Neural cell (in vitro differentiated cells): ENCODE data around the gene SMLR1. TPM values are rescaled to one million over a fixed set of nuclear protein-coding genes. Genes with fewer than 3 reads are reported as not detected.

Source experiments
- H2AFZ ChIP-seq: fragments of 200-600, 300-800 bp; sonication (generic), shearing (Covaris generic); 2 replicates; pipeline ENCODE4 v1.6.0; 2014; ENCODE audit warnings: low read depth, mild to moderate bottlenecking, antibody characterized with exemption, low read length, moderate library complexity
- H3F3A ChIP-seq: fragments of 200-600 bp; shearing (Covaris generic); 2 replicates; pipeline ENCODE4 v1.6.1; 2016; ENCODE audit warnings: mild to moderate bottlenecking, moderate library complexity, mixed read lengths, antibody characterized with exemption, low read length; ENCODE audit not compliant: insufficient read depth, poor library complexity, severe bottlenecking
- H3K27ac ChIP-seq: fragments of 200-600, 300-800 bp; sonication (generic), shearing (Covaris generic); 2 replicates; pipeline ENCODE4 v1.5.1; 2014; ENCODE audit warnings: mild to moderate bottlenecking, low read length, moderate library complexity
- H3K27me3 ChIP-seq: fragments of 300-800, 200-600 bp; sonication (generic), shearing (Covaris generic); 2 replicates; pipeline ENCODE4 v1.6.0; 2014; ENCODE audit warnings: mild to moderate bottlenecking, low read depth, low read length, moderate library complexity; ENCODE audit not compliant: insufficient read depth
- H3K36me3 ChIP-seq: fragments of 300-800, 200-600 bp; sonication (generic), shearing (Covaris generic); 2 replicates; pipeline ENCODE4 v1.5.1; 2014; ENCODE audit warnings: mild to moderate bottlenecking, antibody characterized with exemption, low read length, moderate library complexity; ENCODE audit not compliant: insufficient read depth
- H3K4me2 ChIP-seq: fragments of 300-800, 200-600 bp; sonication (generic), shearing (Covaris generic); 2 replicates; pipeline ENCODE4 v1.6.0; 2014; ENCODE audit warnings: mild to moderate bottlenecking, low read length
- H3K4me3 ChIP-seq: fragments of 300-800, 200-600 bp; sonication (generic), shearing (Covaris generic); 2 replicates; pipeline ENCODE4 v1.5.1; 2014; ENCODE audit warnings: mild to moderate bottlenecking, low read length, moderate library complexity
- H3K79me2 ChIP-seq: fragments of 200-600 bp; shearing (Covaris generic); replicated peaks from 2 replicates; pipeline ENCODE4 v1.6.0; 2014; ENCODE audit warnings: mild to moderate bottlenecking, low read length, moderate library complexity; ENCODE audit not compliant: insufficient read depth
- H3K9ac ChIP-seq: fragments of 300-800, 200-600 bp; sonication (generic), shearing (Covaris generic); 2 replicates; pipeline ENCODE4 v1.6.1; 2016; ENCODE audit warnings: mild to moderate bottlenecking, low read length, mixed read lengths
- H3K9me2 ChIP-seq: fragments of 200-600 bp; shearing (Covaris generic); 2 replicates; pipeline ENCODE4 v1.6.1; 2016; ENCODE audit warnings: mild to moderate bottlenecking, low read length, mixed read lengths; ENCODE audit not compliant: insufficient read depth
- H3K9me3 ChIP-seq: fragments of 200-600, 300-800 bp; sonication (generic), shearing (Covaris generic); 2 replicates; pipeline ENCODE4 v1.6.1; 2016; ENCODE audit warnings: mild to moderate bottlenecking, mixed run types, low read length, moderate library complexity, mixed read lengths
- H4K20me1 ChIP-seq: fragments of 200-600 bp; shearing (Covaris generic); 2 replicates; pipeline ENCODE4 v1.6.1; 2016; ENCODE audit warnings: mild to moderate bottlenecking, mixed run types; ENCODE audit not compliant: insufficient read depth
- EP300 ChIP-seq: fragments of 450-650 bp; conservative IDR thresholded peaks from 2 replicates; pipeline ENCODE4 v1.6.1; 2014; ENCODE audit warnings: antibody characterized with exemption, mild to moderate bottlenecking, moderate library complexity; ENCODE audit not compliant: poor library complexity, severe bottlenecking
- EZH2 ChIP-seq: fragments of 200-600, 300-800 bp; shearing (Covaris generic), sonication (generic); IDR thresholded peaks from 2 replicates; pipeline ENCODE4 v1.6.1; 2014; ENCODE audit warnings: antibody characterized with exemption, low read length, borderline replicate concordance, mild to moderate bottlenecking; ENCODE audit not compliant: insufficient read depth, poor library complexity, severe bottlenecking
- MXI1 ChIP-seq: fragments of 450-650 bp; conservative IDR thresholded peaks from 2 replicates; pipeline ENCODE4 v1.6.1; 2014; ENCODE audit warnings: antibody characterized with exemption, mild to moderate bottlenecking; ENCODE audit not compliant: poor library complexity, severe bottlenecking
- POLR2AphosphoS5 ChIP-seq: IDR thresholded peaks from 2 replicates; pipeline ENCODE4 v1.6.1; 2012
- RAD21 ChIP-seq: fragments of 450-650 bp; conservative IDR thresholded peaks from 2 replicates; pipeline ENCODE4 v1.6.1; 2014; ENCODE audit warnings: antibody characterized with exemption, mild to moderate bottlenecking, moderate library complexity
- SMC3 ChIP-seq: fragments of 450-650 bp; conservative IDR thresholded peaks from 2 replicates; pipeline ENCODE4 v1.6.1; 2014; ENCODE audit warnings: antibody characterized with exemption, mild to moderate bottlenecking, moderate library complexity; ENCODE audit not compliant: poor library complexity
- TAF1 ChIP-seq: IDR thresholded peaks from 2 replicates; pipeline ENCODE4 v1.6.1; 2012; ENCODE audit warnings: low read depth
- polyA plus RNA-seq: library from polyadenylated mRNA; depleted of rRNA; stranded (reverse); fragments of >200 nt; gene quantifications from 2 replicates; pipeline ENCODE4 v1.2.3, GENCODE V29; 2014
- TF ChIP-seq, protein P1 (sequence below): IDR thresholded peaks from 2 replicates; pipeline ENCODE4 v1.6.1; 2012; ENCODE audit warnings: borderline replicate concordance
- TF ChIP-seq, protein P2 (sequence below): fragments of 450-650 bp; IDR thresholded peaks from 2 replicates; pipeline ENCODE4 v1.5.1; 2014; ENCODE audit warnings: antibody characterized with exemption, mild to moderate bottlenecking, moderate library complexity; ENCODE audit not compliant: poor library complexity, severe bottlenecking

The SMLR1 gene
- polyA plus RNA-seq, 1 donor from 2014 or later, result not detected

DNA sequence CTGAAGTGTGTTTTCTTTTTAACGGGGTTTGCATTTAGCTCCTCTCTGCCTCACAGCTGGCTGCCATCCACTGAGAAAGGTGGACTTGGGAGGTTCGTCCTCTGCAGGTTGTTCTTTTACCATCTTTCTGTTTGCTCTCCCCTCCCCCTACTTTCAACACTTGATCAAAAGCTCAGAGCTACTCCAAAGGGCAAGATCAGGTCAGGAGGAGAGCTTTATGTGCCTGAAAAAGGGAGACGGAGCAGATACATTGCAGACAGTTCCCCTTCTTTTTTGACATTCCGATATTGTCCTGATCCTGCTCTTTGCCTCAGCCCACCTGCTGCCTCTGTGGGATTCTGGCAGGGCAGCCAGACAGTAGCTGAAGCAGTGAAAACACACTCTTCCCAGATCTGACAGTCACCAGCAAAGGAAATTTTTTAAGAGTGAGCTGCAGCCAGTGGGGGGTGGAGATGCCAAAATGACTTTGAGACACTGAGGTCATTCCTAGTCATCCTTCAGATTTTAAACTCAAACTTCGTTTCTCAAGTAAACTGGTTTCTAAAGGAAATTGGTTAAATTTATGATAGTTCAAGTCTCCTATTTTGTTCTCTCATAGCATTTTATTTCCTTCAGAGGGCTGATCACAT, 26.5 kb downstream of the SMLR1 start:
- Histone ChIP-seq H3K4me2 (no peak overlapping the region), H3K9me2 (no peaks in the 10 kb centered on the region), H3K4me3 (no peak overlapping the region), H3K9ac (no peak overlapping the region), H3K36me3 (no peaks in the 10 kb centered on the region), H3F3A (no peaks in the 10 kb centered on the region), H3K79me2 (no peaks in the 10 kb centered on the region), H3K27ac (no peak overlapping the region), H3K27me3 (no peaks in the 10 kb centered on the region), H3K9me3 (no peaks in the 10 kb centered on the region), H4K20me1 (no peaks in the 10 kb centered on the region), H2AFZ (no peak overlapping the region)
- TF ChIP-seq MXI1 (no peak), RAD21 (no peak), TAF1 (no peak), EP300 (no peak), SMC3 (no peak), EZH2 (no peak), POLR2AphosphoS5 (no peak)
- TF ChIP-seq, protein P1, sequence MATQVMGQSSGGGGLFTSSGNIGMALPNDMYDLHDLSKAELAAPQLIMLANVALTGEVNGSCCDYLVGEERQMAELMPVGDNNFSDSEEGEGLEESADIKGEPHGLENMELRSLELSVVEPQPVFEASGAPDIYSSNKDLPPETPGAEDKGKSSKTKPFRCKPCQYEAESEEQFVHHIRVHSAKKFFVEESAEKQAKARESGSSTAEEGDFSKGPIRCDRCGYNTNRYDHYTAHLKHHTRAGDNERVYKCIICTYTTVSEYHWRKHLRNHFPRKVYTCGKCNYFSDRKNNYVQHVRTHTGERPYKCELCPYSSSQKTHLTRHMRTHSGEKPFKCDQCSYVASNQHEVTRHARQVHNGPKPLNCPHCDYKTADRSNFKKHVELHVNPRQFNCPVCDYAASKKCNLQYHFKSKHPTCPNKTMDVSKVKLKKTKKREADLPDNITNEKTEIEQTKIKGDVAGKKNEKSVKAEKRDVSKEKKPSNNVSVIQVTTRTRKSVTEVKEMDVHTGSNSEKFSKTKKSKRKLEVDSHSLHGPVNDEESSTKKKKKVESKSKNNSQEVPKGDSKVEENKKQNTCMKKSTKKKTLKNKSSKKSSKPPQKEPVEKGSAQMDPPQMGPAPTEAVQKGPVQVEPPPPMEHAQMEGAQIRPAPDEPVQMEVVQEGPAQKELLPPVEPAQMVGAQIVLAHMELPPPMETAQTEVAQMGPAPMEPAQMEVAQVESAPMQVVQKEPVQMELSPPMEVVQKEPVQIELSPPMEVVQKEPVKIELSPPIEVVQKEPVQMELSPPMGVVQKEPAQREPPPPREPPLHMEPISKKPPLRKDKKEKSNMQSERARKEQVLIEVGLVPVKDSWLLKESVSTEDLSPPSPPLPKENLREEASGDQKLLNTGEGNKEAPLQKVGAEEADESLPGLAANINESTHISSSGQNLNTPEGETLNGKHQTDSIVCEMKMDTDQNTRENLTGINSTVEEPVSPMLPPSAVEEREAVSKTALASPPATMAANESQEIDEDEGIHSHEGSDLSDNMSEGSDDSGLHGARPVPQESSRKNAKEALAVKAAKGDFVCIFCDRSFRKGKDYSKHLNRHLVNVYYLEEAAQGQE, result no peak
- TF ChIP-seq, protein P2, sequence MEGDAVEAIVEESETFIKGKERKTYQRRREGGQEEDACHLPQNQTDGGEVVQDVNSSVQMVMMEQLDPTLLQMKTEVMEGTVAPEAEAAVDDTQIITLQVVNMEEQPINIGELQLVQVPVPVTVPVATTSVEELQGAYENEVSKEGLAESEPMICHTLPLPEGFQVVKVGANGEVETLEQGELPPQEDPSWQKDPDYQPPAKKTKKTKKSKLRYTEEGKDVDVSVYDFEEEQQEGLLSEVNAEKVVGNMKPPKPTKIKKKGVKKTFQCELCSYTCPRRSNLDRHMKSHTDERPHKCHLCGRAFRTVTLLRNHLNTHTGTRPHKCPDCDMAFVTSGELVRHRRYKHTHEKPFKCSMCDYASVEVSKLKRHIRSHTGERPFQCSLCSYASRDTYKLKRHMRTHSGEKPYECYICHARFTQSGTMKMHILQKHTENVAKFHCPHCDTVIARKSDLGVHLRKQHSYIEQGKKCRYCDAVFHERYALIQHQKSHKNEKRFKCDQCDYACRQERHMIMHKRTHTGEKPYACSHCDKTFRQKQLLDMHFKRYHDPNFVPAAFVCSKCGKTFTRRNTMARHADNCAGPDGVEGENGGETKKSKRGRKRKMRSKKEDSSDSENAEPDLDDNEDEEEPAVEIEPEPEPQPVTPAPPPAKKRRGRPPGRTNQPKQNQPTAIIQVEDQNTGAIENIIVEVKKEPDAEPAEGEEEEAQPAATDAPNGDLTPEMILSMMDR, result no peak

DNA sequence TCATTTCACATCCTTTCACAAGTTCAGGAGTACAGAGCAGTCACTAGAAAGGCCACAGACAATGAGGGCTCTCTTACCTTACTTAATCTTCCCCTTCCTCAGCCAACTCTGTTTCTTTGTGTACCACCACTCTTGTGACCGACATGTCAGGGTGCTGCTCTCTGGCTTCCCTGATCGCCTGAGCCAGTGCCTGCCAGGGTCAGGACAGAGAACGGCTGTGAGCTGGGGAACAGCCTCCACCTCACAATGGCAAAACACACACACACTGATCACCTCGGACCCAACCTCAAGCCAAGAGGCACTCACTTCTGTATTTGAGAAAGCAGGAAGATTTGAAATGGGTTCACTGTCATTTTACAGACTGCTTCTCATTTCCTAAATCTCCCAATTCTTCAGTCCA, 30.8 kb downstream of the SMLR1 start:
- TF ChIP-seq EZH2, result no peak
- no peak for TF ChIP-seq POLR2AphosphoS5
- TF ChIP-seq, protein P1, result no peak
- no peak for TF ChIP-seq RAD21
- no peak for TF ChIP-seq MXI1
- no peak for TF ChIP-seq SMC3
- TF ChIP-seq EP300, result no peak
- no peak for TF ChIP-seq TAF1
- TF ChIP-seq, protein P2, result no peak
- Histone ChIP-seq H3K4me3 (no peak overlapping the region), H3K79me2 (no peaks in the 10 kb centered on the region), H3K27me3 (no peaks in the 10 kb centered on the region), H4K20me1 (no peaks in the 10 kb centered on the region), H3K9me3 (no peaks in the 10 kb centered on the region), H3K9ac (no peak overlapping the region), H3K9me2 (no peaks in the 10 kb centered on the region), H3K27ac (no peak overlapping the region), H3F3A (no peaks in the 10 kb centered on the region), H3K4me2 (no peak overlapping the region), H2AFZ (no peak overlapping the region), H3K36me3 (no peaks in the 10 kb centered on the region)
